ENCODE data around the gene DIRAS1.

DIRAS1 gene

GRCh38 chr19:2755811-2756210 is 34.6 kb upstream of the DIRAS1 start:
- no peak for TF ChIP-seq CTCF (IDR thresholded peaks at IDR 0.05; ENCODE audit: low read depth, low read length)
- no peak for DNase-seq (ENCODE audit: low read depth, low spot score)
- in situ Hi-C loops (cut with HindIII; ENCODE audit: low sequenced_read_pairs) = no loop called here
- no peak overlapping the region for H3K4me3 ChIP-seq (ENCODE audit: low read depth, low read length)

- H3K4me3 ChIP-seq (ENCODE audit: low read depth, low read length) = no peak overlapping the region
- in situ Hi-C loops (cut with HindIII; ENCODE audit: low sequenced_read_pairs) = no loop called here
- DNase-seq (ENCODE audit: low read depth, low spot score) = no peak
- TF ChIP-seq CTCF (IDR thresholded peaks at IDR 0.05; ENCODE audit: low read depth, low read length) = no peak
Measured at GRCh38 chr19:2755448-2755705, 34.2 kb upstream of the DIRAS1 start.

GRCh38 chr19:2754659-2755447 is 33.7 kb upstream of the DIRAS1 start:
- in situ Hi-C loops (cut with HindIII; ENCODE audit: low sequenced_read_pairs) = no loop called here
- no peak overlapping the region for H3K4me3 ChIP-seq (ENCODE audit: low read depth, low read length)
- no peak for DNase-seq (ENCODE audit: low read depth, low spot score)
- no peak for TF ChIP-seq CTCF (IDR thresholded peaks at IDR 0.05; ENCODE audit: low read depth, low read length)

- no peak for DNase-seq (ENCODE audit: low read depth, low spot score)
- TF ChIP-seq CTCF (IDR thresholded peaks at IDR 0.05; ENCODE audit: low read depth, low read length) = no peak
- no peak overlapping the region for H3K4me3 ChIP-seq (ENCODE audit: low read depth, low read length)
- in situ Hi-C loops (cut with HindIII; ENCODE audit: low sequenced_read_pairs) = no loop called here
Measured at GRCh38 chr19:2751438-2751830, 30.3 kb upstream of the DIRAS1 start.

- in situ Hi-C loops (cut with HindIII; ENCODE audit: low sequenced_read_pairs) = no loop called here
- no peak for TF ChIP-seq CTCF (IDR thresholded peaks at IDR 0.05; ENCODE audit: low read depth, low read length)
Measured at GRCh38 chr19:2750808-2751437, 29.8 kb upstream of the DIRAS1 start.

GRCh38 chr19:2747349-2747748 is 26.2 kb upstream of the DIRAS1 start:
- DNase-seq (ENCODE audit: low read depth, low spot score) = no peak
- no peak for TF ChIP-seq CTCF (IDR thresholded peaks at IDR 0.05; ENCODE audit: low read depth, low read length)
- no peak overlapping the region for H3K4me3 ChIP-seq (ENCODE audit: low read depth, low read length)
- in situ Hi-C loops (cut with HindIII; ENCODE audit: low sequenced_read_pairs) = no loop called here

More at GRCh38 chr19:2750808-2751437, 29.8 kb upstream of the DIRAS1 start:
- DNase-seq (ENCODE audit: low read depth, low spot score) = no peak
- no peak overlapping the region for H3K4me3 ChIP-seq (ENCODE audit: low read depth, low read length)

Data from astrocyte of the spinal cord (primary cell).